A673 (cell line): ENCODE measurements around the gene HNF4A.

ENCODE experiments used
- EZH2 ChIP-seq: fragments of 200-600 bp; sonication (generic); IDR thresholded peaks from 2 replicates; pipeline ENCODE4 v1.6.1; 2017; ENCODE audit warnings: borderline replicate concordance, low read depth, mild to moderate bottlenecking, mixed read lengths, antibody characterized with exemption, low read length; ENCODE audit not compliant: poor library complexity, severe bottlenecking
- TF ChIP-seq, protein P1 (sequence below): fragments of 300-800, 200-600 bp; sonication (generic); conservative IDR thresholded peaks from 2 replicates; pipeline ENCODE4 v1.5.1; 2017; ENCODE audit warnings: low read depth, mild to moderate bottlenecking, antibody characterized with exemption, low read length, moderate library complexity, mixed read lengths

- TF ChIP-seq, protein P1, sequence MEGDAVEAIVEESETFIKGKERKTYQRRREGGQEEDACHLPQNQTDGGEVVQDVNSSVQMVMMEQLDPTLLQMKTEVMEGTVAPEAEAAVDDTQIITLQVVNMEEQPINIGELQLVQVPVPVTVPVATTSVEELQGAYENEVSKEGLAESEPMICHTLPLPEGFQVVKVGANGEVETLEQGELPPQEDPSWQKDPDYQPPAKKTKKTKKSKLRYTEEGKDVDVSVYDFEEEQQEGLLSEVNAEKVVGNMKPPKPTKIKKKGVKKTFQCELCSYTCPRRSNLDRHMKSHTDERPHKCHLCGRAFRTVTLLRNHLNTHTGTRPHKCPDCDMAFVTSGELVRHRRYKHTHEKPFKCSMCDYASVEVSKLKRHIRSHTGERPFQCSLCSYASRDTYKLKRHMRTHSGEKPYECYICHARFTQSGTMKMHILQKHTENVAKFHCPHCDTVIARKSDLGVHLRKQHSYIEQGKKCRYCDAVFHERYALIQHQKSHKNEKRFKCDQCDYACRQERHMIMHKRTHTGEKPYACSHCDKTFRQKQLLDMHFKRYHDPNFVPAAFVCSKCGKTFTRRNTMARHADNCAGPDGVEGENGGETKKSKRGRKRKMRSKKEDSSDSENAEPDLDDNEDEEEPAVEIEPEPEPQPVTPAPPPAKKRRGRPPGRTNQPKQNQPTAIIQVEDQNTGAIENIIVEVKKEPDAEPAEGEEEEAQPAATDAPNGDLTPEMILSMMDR = no peak
- no peak for TF ChIP-seq EZH2
These were observed 76.2 kb downstream of the HNF4A start for GRCh38 chr20:44431502-44432234.
